ENCODE results near the gene ADAMTSL2. TPM values are rescaled to one million over a fixed set of nuclear protein-coding genes. Genes with fewer than 3 reads are reported as not detected.

Gene ADAMTSL2
- total RNA-seq, 1 donor from 2014 or later, result not detected

DNA sequence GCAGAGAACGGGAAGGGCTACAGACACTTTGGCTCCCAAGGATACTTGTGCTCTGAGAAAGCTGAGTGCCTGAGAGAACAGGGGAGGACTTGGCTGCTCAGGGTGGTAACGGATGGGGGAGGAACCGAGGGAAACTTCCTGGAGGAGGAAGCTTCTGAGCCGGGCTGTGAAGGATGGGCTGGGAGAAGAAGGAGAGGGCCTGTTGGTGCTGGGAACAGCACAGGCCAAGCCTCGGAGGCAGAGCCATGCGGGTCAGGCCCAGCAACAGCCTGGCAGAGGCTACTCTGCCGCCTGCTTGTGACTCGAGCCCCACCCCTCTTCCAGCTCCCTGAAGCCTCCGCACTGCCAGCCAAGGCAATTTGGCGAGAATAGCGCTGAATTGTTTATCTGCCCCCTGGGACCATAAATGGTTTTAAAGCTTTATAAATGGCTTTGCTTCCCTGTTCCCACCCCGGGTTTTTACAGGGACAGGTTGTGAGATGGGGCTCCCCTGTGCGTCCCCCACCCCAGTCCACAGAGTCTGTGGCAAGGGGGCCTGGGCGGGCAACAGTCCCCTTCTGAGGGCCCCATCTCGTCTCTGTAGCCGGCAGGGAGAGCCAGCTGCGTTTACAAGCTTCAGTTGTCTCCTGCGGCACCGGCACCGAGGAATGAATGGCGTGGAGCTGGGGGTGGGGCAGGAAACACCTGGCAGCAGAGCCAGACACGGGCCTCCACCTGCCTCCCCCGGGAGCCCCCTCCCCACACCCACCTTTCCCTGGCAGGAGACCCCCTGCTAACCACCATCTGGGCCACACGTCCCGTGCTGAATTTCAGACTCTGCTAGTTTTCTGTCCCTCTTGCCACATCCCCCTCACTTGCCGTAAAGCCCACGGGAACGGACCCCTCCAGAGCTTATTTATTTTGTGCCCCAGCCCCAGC, 50.3 kb downstream of the ADAMTSL2 start:
- intact Hi-C loops (cut with micrococcal nuclease), result no loop called here

DNA sequence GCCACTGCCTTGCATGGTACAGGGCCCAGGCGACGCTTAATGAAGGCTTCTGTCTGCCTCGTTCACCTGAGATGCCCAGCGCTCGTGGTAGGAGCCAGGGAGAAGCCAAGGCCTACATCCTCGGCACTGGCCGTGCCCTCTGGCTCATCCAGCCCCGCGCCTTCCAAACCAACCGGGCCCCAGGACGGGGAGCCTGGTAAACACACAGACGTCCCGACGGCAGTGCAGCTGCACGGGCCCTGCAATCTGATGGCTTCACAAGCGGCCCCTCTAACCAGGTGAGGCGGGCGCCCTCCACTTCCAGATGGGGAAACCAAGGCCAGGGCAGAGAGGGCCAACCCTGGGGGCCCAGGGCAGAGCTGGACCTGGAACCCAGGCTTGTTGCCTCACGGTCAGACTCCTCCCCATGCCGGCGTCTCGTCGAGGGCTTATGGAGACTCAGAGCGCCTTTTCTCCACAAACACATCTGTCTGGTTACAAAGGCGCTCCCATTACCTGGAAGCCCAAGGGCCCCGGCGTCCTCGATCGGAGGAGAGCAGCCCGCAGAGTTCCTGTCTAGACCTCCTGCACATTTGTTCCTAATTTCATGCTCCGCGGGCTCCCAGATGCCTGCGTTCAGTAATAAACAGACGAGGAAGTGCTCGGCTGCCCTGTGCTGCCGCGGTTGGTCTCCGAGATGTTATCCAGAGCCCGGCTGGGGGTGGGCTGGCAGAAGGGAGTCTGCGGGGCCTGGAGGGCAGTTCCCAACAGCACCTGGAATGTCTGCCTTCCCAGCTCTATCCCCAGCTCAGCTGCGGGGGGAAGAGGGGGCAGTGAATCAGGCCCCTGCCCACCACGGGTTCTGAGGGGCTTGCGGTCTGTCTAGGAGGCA, 51.2 kb downstream of the ADAMTSL2 start:
- intact Hi-C loops (cut with micrococcal nuclease), result no loop called here

DNA sequence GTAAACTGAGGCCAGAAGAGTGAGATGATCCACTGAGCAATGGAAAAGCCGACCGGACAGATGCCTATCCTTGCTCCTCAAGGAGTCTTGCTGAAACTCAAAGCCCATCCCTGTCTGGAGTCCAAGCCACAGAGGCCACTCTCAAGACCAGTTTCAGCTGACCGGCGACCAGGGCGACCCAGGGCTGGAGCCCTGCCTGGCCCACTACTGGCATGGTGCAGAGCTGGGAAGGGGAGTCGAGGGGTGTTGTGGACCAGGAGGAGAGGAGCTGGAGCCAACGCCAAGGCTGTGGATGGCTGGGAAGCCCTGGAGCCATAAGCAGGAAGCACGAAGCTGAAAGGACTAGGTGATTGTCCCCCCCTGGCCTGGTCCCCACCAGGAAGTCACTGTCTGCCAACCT, 52.5 kb downstream of the ADAMTSL2 start:
- intact Hi-C loops (cut with micrococcal nuclease), result no loop called here

DNA sequence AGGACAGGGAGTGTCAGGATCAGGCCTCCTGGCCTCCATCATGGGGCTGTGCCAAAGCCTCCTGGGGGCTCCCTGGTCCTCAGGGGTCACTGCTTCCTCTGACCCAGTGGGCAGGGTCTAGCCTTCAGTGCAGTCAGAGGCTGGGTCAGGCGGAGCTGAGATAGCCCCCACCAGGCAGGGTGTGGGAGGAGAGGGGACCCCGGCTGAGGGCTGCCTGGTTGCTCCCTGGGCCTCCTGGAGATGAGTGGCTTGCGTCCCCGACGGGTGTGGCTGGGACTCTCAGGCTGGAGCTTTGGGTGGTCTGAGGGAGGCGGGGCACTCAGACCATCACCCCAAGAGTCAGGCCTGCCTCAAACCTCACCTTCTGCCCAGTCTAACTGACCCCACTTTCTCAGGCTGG, 53.0 kb downstream of the ADAMTSL2 start:
- intact Hi-C loops (cut with micrococcal nuclease), result no loop called here

DNA sequence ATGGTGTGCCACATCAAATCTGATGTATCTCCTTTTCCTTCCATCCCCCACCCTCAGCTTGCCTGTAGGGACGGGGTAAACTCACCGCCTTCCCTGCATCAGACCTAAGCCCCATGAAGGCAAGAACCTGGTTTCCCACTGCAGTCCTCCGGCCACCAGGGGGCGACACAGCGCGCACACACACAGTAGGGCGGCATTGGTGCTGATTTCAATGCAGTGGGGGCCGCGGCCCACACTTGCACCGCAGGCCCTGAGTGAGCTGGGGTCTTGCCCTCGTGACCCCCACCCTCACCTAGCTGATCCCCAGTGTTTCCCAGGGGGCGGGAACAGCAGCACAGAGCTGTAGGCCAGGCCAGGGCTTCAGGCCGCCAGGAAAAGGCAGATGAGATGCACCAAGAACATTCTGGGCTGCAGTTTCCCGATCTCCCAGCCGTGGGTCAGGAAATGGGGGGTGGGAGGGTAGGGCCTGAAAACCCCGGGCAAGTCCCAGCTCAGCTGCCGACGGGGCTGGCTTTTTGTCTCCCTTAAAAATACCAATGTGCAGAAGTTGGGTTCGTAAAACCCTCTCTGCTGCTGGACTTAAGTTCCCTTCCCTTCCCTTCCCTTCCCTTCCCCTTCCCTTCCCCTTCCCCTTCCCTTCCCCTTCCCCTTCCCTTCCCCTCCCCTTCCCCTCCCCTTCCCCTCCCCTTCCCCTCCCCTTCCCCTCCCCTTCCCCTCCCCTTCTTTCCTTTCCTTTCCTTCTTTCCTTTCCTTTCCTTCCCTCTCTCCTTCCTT, 55.1 kb downstream of the ADAMTSL2 start:
- intact Hi-C loops (cut with micrococcal nuclease), result loop anchor here (1.0 kb wide), 2 partner anchors 137 to 154 kb away; no protein-coding TSS in a partner anchor

DNA sequence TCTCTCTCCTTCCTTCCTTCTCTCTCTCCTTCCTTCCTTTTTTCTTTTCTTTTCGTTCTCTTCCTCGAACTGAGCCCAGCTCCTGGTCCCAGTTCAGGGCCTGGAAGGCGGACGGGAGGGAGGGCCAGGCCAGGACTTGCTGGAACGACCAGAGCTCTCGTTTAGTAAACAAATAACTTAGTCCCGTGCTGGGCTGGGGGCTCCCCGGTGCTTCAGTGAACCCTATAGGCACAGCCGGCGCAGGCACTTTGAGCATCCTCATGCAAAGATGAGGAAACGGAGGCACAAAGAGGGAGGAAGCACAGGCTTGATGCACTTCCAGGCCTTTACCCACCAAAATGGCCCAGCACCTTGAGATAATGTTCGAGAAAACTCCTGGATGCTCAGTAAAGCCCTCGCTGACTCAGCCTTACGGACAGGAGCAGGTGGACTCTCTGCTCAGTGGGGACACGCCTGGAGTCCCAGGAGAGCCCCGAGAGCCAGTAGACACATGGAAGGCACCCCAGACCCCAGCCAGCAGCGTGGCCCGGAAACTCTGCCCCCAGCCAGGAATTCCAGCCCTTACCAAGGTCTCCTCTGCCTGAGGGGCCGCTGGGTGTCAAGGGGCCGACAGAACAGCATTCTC, 55.8 kb downstream of the ADAMTSL2 start:
- intact Hi-C loops (cut with micrococcal nuclease), result no loop called here

DNA sequence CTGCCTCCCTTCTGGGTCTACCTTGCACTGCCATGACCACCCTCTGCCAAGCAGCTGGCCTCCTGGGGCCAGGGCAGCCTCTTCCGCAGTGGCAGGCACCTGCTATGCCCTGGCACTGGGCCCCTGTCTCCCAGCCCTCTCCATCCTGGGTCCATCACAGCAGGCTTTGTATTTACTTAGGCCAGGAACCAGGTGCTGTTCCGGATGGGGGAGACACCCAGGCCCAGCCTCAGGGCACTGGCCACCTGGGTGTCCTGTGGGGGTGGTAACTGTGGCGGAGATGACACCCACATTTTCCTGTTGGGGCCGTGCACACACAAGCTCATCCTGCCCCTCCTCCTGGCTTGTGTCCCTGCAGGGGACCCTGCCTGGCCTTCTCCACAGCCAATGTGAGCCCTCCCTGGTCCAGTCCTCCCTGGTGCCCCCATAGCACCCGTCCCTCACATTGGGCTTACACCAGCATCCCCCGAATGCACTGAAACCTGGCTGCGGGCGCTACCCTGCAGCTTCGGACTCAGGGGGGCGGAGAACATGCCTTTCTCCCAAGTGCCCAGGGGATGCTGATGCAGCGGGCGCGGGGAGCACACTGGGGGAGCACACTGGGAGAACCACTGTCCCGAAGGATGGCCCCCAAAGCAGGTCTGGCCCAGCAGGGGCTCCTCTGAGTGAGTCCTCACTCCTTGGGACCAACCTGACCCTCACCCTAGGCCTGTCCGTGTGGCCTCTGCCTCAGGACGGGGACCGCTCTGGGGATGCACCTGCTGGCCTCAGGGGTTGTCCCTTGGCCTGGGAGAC, 56.8 kb downstream of the ADAMTSL2 start:
- intact Hi-C loops (cut with micrococcal nuclease), result no loop called here

DNA sequence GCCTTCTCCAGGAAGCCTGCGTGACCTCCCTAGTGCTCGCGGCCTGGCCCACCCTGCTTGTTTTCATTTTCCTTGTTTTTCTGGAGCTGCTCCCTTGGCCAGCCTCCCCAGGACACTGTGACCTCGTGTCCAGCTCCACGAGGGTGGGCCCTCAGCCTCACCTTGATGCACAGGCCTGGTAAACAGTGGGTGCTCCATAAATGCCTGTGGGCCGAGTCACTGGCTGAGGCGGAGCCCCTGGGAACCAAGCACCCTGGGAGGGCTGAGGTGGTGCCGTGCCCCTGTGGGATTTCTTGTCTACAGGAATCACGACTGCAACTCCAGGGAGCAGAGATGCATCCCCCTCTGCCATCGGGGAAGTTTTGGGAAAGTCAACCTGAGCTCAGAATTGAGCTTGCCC, 57.5 kb downstream of the ADAMTSL2 start:
- intact Hi-C loops (cut with micrococcal nuclease), result no loop called here

DNA sequence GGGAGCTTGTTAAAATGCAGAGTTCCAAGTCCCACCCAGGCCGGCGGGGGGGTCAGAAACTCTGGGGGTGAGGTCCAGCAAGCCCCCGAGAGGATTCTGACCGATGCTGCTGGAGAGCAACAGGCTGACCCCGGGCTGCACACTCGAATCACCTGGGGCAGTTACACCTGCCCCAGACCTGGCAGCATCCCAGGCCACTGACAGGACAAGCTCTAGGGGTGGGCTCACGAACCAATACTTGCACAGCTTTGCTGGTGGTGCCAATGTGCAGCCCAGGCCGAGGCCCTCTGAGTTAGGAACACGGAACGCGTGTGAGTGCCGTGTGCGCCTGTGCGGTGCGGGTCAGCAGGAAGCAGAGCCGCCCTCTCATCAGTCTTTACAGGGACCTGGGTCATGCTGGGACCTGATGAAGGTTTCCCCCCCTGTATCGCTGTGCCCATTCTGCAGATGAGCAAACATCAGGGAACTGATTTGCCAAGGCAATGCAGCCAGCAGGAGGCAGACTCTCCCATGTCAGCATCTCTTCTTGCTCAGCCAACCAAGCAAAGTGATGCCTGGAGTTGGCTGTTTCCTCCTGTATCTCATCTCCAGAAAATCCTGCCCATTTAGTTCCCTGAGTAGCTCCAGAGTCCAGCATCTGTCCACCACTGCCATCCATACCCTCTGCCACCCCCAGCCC, 58.4 kb downstream of the ADAMTSL2 start:
- intact Hi-C loops (cut with micrococcal nuclease), result loop anchor here (1.0 kb wide), 1 partner anchor 133 kb away; no protein-coding TSS in a partner anchor

DNA sequence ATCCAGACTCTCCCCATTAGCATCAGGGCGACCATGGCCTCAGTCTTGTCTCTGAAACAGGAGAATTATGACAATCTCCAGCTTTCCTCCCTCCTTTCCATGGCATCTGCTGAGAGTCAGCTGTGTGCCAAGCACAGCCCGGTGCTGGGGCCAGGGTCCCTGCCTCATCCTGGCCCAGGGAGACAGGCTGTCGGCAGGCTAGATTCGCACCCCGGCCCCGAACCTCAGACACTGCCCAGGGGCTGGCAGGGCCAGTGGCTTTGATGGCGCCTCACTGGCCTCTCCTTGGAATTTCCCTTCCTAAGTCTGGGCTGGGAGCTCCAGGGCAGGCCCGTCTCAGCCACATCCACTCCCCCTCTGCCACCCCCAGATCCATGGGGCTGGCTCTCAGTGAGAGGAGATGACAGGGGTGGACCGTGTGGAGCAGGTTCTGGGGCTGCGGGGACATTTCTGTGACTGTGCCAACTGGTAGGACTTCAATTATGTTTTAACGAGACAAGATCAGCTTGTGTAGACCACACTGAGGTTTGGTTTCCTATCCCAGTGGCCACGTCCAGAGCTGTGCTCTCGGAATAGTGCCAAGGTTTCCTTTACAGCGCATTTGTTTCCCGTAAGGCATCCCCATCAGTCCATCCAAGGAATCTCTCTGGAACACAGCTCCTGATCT, 59.2 kb downstream of the ADAMTSL2 start:
- intact Hi-C loops (cut with micrococcal nuclease), result loop anchor here (1.0 kb wide), 1 partner anchor 133 kb away; no protein-coding TSS in a partner anchor

DNA sequence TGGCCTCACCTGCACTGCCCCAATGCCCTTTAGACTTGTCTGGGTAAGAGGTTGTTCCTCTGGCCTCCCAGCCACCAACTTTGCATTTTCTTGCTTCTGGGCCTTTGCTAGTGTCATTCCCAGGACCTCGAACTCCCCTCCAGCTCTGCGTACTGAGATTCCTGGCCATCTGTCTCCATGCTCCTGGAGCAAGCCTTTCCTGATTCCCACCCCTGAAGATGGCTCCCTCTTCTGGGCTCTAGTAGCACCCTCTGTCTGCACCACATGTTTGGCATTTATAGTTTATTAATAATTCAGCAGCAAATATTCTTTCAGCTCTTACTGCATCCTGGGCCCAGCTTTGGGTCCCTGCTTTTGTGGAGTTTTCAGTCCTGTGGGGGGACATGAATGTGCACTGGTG, 59.8 kb downstream of the ADAMTSL2 start:
- intact Hi-C loops (cut with micrococcal nuclease), result no loop called here

DNA sequence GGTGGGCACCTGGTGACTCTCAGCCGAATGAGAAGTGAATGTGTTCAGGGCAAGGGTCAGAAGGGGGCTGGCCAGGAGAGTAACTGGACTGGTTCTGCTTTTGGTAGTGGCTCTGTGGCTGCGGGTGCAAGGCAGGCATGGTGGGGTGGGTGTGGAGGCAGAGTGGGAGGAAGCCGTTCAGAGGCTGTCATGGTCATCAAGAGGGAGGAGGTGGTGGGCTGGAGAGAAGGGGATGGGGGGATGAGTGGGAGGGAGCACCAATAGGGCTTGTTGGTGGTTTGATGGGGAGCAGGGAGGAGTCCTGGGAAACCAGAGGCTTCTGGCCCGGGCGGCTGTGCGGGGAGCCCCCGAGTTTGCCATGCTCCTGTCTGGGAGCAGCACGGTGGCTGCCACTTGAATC, 61.4 kb downstream of the ADAMTSL2 start:
- intact Hi-C loops (cut with micrococcal nuclease), result no loop called here

DNA sequence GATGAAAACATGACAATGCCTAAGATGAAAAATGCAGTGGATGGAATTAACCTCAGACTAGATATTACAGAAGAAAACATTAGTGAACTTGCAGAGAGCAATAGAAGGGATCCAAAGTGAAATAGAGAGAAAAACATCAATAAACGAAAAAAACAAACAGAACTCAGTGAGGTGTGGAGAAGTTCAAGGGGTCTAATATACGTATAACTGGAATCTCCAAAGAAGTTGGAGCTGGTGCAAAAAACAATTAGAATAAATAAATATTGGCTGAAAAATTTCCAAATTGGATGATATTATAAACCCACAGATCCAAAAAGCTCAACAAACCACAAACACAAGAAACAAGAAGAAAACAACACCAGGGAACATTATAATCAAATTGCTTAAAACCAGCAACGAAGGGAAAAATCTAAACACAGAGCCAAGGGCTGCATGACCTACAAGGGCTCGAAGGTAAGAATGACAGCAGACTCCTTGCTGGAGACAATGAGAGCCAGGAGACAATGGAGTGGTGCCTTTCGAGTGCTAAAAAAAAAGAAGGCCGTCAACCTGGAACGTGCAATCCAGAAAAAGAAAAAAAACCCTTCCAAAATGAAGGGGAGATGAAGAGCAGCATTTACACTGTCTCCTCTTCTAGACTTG, 62.9 kb downstream of the ADAMTSL2 start:
- intact Hi-C loops (cut with micrococcal nuclease), result no loop called here

DNA sequence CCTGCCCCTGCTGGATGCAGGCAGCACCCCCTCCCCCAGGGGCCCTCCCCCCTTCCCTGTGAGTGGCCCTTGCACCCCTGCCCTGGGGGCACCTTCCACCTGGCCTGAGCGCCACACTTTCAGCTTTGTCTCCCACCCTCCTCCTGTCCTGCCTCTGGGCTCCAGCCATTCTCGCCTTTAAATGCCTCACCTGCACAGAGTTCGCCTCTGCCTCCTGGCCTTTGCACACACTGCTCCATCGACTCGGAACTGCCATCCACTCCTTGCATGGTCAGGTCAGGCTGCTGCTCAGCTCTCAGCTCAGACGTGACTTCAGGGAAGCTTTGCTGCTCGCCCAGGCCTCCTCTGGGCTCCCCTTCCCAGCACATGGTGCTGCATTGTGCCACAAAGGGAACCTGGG, 64.5 kb downstream of the ADAMTSL2 start:
- intact Hi-C loops (cut with micrococcal nuclease), result no loop called here

DNA sequence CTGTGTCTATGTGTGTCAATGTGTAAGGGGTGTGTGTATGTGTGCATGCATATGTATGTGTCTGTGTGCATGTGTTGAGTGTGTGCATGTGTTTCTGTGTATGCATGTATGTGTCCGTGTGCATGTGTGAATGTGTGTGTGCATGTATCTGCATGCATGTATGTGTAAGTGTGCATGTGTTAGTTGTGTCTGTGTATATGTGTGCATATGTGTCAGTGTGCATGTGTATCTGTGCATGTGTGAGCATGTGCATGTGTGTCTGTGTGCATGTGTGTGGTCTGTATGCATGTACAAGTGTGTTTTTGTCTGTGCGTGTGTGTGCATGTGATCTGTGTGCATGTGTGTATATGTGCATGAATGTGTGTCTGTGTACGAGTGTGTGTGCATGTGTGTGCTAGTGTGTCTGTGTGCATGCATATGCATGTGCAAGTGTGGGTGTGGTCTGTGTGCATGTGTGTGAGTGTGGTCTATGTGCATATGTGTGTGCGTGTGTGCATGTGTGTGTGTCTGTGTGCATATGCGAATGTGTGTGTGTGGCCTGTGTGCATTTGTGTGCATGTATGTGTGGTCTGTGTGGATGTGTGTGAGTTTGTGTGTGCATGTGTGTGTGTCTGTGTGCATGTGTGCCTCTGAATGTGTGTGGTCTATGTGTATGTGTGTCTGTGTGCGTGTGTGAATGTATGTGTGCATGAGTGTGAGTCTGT, 65.1 kb downstream of the ADAMTSL2 start:
- intact Hi-C loops (cut with micrococcal nuclease), result no loop called here

DNA sequence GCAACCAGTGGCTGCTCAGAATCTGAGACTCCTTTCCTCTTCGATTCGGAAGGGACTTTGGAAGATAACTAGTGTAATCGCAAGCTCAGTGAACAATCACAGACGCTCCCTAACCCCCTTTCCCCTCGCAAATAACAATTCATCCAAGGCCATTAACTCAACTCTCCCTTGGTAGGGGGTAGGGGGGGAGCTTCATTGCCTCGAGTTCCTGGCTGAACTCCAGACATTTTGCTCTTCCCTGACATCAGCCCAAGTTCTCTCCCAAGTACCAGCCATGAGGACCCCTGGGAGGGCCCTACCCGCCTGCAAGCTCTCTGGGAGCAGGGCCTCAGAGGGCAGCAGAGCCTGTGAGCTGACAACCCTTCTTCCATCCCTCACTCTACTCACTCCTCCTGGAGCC, 66.2 kb downstream of the ADAMTSL2 start:
- intact Hi-C loops (cut with micrococcal nuclease), result no loop called here

DNA sequence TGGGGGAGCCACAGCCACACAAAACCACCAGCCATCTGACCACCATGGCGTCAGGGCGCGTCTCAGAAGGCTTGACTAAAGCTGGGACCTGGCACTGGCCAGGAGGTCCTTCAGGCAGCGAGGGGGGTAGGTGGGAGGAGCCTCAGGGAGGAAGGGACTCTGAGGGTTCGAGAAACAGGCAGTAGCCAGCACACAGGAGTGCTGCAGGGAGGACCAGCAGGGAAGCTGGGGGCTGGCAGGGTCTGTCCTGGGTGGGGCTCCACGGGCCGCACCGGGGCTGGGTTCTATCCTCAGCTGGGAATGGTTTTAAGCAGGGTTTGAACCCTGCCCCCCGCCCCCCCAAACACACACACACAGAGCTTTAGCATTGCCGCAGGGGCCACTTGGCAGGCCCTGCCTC, 67.2 kb downstream of the ADAMTSL2 start:
- intact Hi-C loops (cut with micrococcal nuclease), result no loop called here

DNA sequence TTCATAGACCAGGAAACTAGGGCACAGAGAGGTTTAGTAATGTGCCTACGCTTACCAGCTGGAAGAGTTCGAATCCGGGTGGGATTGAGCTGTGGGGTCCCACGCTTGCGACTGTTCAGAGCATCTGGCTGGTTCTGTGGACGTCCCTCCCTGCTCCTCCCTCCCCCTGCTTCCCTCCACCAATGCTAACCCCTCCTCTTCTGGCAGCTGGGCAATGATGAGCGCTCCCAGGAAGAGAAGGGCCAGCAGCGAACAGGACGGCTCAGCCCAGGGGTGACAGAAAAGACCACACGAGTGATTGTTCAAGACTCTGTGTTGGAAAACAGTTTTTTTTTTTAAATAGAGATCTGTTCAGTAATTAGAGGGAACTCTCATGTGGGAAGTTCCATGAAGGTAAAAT, 67.8 kb downstream of the ADAMTSL2 start:
- intact Hi-C loops (cut with micrococcal nuclease), result no loop called here
